HEK293 (cell line): Measurements from ENCODE around the gene SMIM41.

Experiments used
- KLF16 ChIP-seq: fragments of 450-650 bp; formaldehyde crosslinking; IDR thresholded peaks from 2 replicates; pipeline ENCODE4 v1.5.1; 2017; ENCODE audit warnings: missing biosample characterization, missing genetic modification characterization
- KLF7 ChIP-seq: fragments of 450-650 bp; formaldehyde crosslinking; IDR thresholded peaks from 2 replicates; pipeline ENCODE4 v1.5.1; 2016; ENCODE audit warnings: missing biosample characterization, missing genetic modification characterization, borderline replicate concordance
- MEIS1 ChIP-seq: sonication (generic); formaldehyde crosslinking; IDR thresholded peaks from 2 replicates; pipeline ENCODE4 v1.8.1; 2022; ENCODE audit warnings: missing genetic modification reagents, mild to moderate bottlenecking, borderline replicate concordance
- MYNN ChIP-seq: fragments of 450-650 bp; formaldehyde crosslinking; IDR thresholded peaks from 2 replicates; pipeline ENCODE4 v1.5.1; 2016; ENCODE audit warnings: missing biosample characterization, missing genetic modification characterization, borderline replicate concordance
- OVOL3 ChIP-seq: fragments of 450-650 bp; formaldehyde crosslinking; IDR thresholded peaks from 2 replicates; pipeline ENCODE4 v1.5.1; 2016; ENCODE audit warnings: missing biosample characterization, missing genetic modification characterization
- SCRT2 ChIP-seq: fragments of 450-650 bp; formaldehyde crosslinking; IDR thresholded peaks from 2 replicates; pipeline ENCODE4 v1.5.1; 2016; ENCODE audit warnings: missing biosample characterization, missing genetic modification characterization
- TCF7L2 ChIP-seq: IDR thresholded peaks from 2 replicates; pipeline ENCODE4 v1.6.1; 2011; ENCODE audit warnings: low read depth, mild to moderate bottlenecking, inconsistent platforms, low read length, moderate library complexity, borderline replicate concordance
- ZBTB17 ChIP-seq: fragments of 450-650 bp; formaldehyde crosslinking; IDR thresholded peaks from 2 replicates; pipeline ENCODE4 v1.5.1; 2016; ENCODE audit warnings: missing biosample characterization, missing genetic modification characterization
- ZBTB21 ChIP-seq: fragments of 450-650 bp; formaldehyde crosslinking; IDR thresholded peaks from 2 replicates; pipeline ENCODE4 v1.5.1; 2017; ENCODE audit warnings: missing biosample characterization, missing genetic modification characterization
- ZEB2 ChIP-seq: fragments of 450-650 bp; formaldehyde crosslinking; IDR thresholded peaks from 2 replicates; pipeline ENCODE4 v1.5.1; 2016; ENCODE audit warnings: missing biosample characterization, missing genetic modification characterization
- ZFP69B ChIP-seq: fragments of 450-650 bp; formaldehyde crosslinking; IDR thresholded peaks from 2 replicates; pipeline ENCODE4 v1.5.1; 2016; ENCODE audit warnings: missing biosample characterization, missing genetic modification characterization
- ZNF112 ChIP-seq: fragments of 450-650 bp; formaldehyde crosslinking; IDR thresholded peaks from 2 replicates; pipeline ENCODE4 v1.5.0; 2017; ENCODE audit warnings: missing biosample characterization, missing genetic modification characterization
- ZNF133 ChIP-seq: fragments of 450-650 bp; formaldehyde crosslinking; IDR thresholded peaks from 2 replicates; pipeline ENCODE4 v1.5.1; 2016; ENCODE audit warnings: missing biosample characterization, missing genetic modification characterization
- ZNF140 ChIP-seq: fragments of 450-650 bp; formaldehyde crosslinking; IDR thresholded peaks from 2 replicates; pipeline ENCODE4 v1.5.1; 2016; ENCODE audit warnings: missing biosample characterization, missing genetic modification characterization
- ZNF239 ChIP-seq: fragments of 450-650 bp; formaldehyde crosslinking; IDR thresholded peaks from 2 replicates; pipeline ENCODE4 v1.5.1; 2016; ENCODE audit warnings: missing biosample characterization, missing genetic modification characterization
- ZNF37A ChIP-seq: fragments of 450-650 bp; IDR thresholded peaks from 2 replicates; pipeline ENCODE4 v1.5.1; 2018; ENCODE audit warnings: missing biosample characterization, missing genetic modification characterization
- ZNF423 ChIP-seq: fragments of 450-650 bp; formaldehyde crosslinking; IDR thresholded peaks from 2 replicates; pipeline ENCODE4 v1.5.1; 2016; ENCODE audit warnings: missing biosample characterization, missing genetic modification characterization
- ZNF624 ChIP-seq: fragments of 450-650 bp; formaldehyde crosslinking; IDR thresholded peaks from 2 replicates; pipeline ENCODE4 v1.5.1; 2017; ENCODE audit warnings: missing biosample characterization, missing genetic modification characterization
- ZNF626 ChIP-seq: fragments of 450-650 bp; sonication (Bioruptor Pico); formaldehyde crosslinking; IDR thresholded peaks from 2 replicates; pipeline ENCODE4 v1.5.1; 2018; ENCODE audit warnings: missing biosample characterization, missing genetic modification characterization, inconsistent platforms
- ZNF664 ChIP-seq: fragments of 450-650 bp; formaldehyde crosslinking; IDR thresholded peaks from 2 replicates; pipeline ENCODE4 v1.5.1; 2016; ENCODE audit warnings: missing biosample characterization, missing genetic modification characterization
- ZNF707 ChIP-seq: fragments of 450-650 bp; formaldehyde crosslinking; IDR thresholded peaks from 2 replicates; pipeline ENCODE4 v1.5.1; 2016; ENCODE audit warnings: missing biosample characterization, missing genetic modification characterization
- ZNF76 ChIP-seq: fragments of 450-650 bp; formaldehyde crosslinking; IDR thresholded peaks from 2 replicates; pipeline ENCODE4; 2016; ENCODE audit warnings: low read depth, missing biosample characterization, missing genetic modification characterization, borderline replicate concordance
- ZNF776 ChIP-seq: fragments of 450-650 bp; formaldehyde crosslinking; IDR thresholded peaks from 2 replicates; pipeline ENCODE4 v1.5.0; 2017; ENCODE audit warnings: missing biosample characterization, missing genetic modification characterization, borderline replicate concordance
- ZNF837 ChIP-seq: fragments of 450-650 bp; formaldehyde crosslinking; IDR thresholded peaks from 2 replicates; pipeline ENCODE4 v1.5.1; 2016; ENCODE audit warnings: missing biosample characterization, missing genetic modification characterization
- TF ChIP-seq, protein P1 (sequence below): fragments of 450-650 bp; formaldehyde crosslinking; IDR thresholded peaks from 2 replicates; pipeline ENCODE4 v1.5.1; 2016; ENCODE audit warnings: missing biosample characterization, missing genetic modification characterization
- TF ChIP-seq, protein P2 (sequence below): fragments of 450-650 bp; formaldehyde crosslinking; IDR thresholded peaks from 2 replicates; pipeline ENCODE4 v1.5.1; 2016; ENCODE audit warnings: missing biosample characterization, missing genetic modification characterization
- TF ChIP-seq, protein P3 (sequence below): fragments of 450-650 bp; formaldehyde crosslinking; IDR thresholded peaks from 2 replicates; pipeline ENCODE4 v1.5.1; 2016; ENCODE audit warnings: missing biosample characterization, missing genetic modification characterization, borderline replicate concordance
- TF ChIP-seq, protein P4 (sequence below): fragments of 450-650 bp; formaldehyde crosslinking; IDR thresholded peaks from 2 replicates; pipeline ENCODE4 v1.5.1; 2016; ENCODE audit warnings: missing biosample characterization, missing genetic modification characterization
- TF ChIP-seq, protein P5 (sequence below): fragments of 450-650 bp; formaldehyde crosslinking; IDR thresholded peaks from 2 replicates; pipeline ENCODE4 v1.5.1; 2017; ENCODE audit warnings: missing biosample characterization, missing genetic modification characterization
- TF ChIP-seq, protein P6 (sequence below): fragments of 450-650 bp; formaldehyde crosslinking; IDR thresholded peaks from 2 replicates; pipeline ENCODE4 v1.5.1; 2017; ENCODE audit warnings: missing biosample characterization, missing genetic modification characterization

The SMIM41 gene

DNA sequence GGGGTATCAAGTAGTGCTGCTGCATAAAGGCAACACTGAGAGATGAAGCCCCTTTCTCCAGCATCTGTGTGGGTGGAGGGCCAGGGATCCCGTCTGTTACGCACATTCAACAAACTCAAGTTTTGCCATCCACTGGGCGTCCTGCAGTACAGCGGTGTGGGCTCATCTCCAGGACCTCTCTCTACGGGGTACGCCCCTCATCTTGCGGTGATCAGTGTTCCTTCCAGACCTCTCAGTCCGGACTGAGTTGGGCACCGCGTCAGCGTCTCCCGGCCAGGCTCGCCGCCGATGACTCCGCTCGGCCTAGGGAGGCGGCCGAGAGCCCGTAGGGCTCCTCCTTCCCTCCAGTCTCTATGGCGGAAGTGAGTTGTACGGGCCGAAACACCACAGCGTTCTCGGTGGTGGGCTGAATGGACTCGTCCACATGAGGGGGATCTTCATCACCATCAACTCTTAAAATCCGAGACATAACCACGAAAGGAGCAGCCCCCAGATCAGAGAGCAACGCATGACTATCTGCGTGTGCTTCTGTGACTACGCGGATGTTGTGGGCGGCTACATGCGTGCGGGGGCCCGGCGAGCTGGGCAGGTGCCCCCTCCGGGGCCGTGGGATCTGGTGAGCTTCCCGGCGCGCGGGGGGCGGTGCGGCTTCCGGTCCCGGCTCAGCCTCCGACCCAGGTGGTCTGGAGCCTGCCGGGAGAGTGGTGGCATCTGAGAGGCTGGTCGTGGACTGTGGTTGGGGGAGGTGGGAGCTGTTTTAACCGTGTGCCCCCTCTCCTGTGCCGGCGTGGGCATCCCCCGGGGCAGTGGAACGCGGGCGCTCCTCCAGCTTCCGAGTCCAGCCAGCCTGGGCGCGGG is 9.9 kb upstream of the SMIM41 start, which contains the start of gene ATG101 (continued):
- TF ChIP-seq ZBTB17 (tag by site-specific recombination): peak; percentile 88
- peak; percentile 98 for TF ChIP-seq KLF16 (tag by site-specific recombination)
- TF ChIP-seq ZNF133 (tag by site-specific recombination): no peak
- peak; percentile 98 for TF ChIP-seq ZEB2 (tag by site-specific recombination)
- TF ChIP-seq ZNF112 (tag by site-specific recombination): no peak
- TF ChIP-seq MEIS1: no peak
- peak; percentile 70; the same call in 1 of the 2 replicates for TF ChIP-seq ZBTB21 (tag by site-specific recombination)
- TF ChIP-seq, protein P1, sequence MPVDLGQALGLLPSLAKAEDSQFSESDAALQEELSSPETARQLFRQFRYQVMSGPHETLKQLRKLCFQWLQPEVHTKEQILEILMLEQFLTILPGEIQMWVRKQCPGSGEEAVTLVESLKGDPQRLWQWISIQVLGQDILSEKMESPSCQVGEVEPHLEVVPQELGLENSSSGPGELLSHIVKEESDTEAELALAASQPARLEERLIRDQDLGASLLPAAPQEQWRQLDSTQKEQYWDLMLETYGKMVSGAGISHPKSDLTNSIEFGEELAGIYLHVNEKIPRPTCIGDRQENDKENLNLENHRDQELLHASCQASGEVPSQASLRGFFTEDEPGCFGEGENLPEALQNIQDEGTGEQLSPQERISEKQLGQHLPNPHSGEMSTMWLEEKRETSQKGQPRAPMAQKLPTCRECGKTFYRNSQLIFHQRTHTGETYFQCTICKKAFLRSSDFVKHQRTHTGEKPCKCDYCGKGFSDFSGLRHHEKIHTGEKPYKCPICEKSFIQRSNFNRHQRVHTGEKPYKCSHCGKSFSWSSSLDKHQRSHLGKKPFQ (tag by site-specific recombination): peak; percentile 60
- TF ChIP-seq, protein P2, sequence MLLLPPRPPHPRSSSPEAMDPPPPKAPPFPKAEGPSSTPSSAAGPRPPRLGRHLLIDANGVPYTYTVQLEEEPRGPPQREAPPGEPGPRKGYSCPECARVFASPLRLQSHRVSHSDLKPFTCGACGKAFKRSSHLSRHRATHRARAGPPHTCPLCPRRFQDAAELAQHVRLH: peak; percentile 94
- peak; percentile 99 for TF ChIP-seq KLF7
- TF ChIP-seq ZNF76 (tag by site-specific recombination): peak; percentile 89
- TF ChIP-seq ZFP69B (tag by site-specific recombination): peak; percentile 63
- no peak for TF ChIP-seq ZNF239 (tag by site-specific recombination)
- no peak for TF ChIP-seq ZNF664 (tag by site-specific recombination)
- TF ChIP-seq ZNF837 (tag by site-specific recombination): no peak
- no peak for TF ChIP-seq ZNF707
- no peak for TF ChIP-seq ZNF140 (tag by site-specific recombination)
- TF ChIP-seq, protein P3, sequence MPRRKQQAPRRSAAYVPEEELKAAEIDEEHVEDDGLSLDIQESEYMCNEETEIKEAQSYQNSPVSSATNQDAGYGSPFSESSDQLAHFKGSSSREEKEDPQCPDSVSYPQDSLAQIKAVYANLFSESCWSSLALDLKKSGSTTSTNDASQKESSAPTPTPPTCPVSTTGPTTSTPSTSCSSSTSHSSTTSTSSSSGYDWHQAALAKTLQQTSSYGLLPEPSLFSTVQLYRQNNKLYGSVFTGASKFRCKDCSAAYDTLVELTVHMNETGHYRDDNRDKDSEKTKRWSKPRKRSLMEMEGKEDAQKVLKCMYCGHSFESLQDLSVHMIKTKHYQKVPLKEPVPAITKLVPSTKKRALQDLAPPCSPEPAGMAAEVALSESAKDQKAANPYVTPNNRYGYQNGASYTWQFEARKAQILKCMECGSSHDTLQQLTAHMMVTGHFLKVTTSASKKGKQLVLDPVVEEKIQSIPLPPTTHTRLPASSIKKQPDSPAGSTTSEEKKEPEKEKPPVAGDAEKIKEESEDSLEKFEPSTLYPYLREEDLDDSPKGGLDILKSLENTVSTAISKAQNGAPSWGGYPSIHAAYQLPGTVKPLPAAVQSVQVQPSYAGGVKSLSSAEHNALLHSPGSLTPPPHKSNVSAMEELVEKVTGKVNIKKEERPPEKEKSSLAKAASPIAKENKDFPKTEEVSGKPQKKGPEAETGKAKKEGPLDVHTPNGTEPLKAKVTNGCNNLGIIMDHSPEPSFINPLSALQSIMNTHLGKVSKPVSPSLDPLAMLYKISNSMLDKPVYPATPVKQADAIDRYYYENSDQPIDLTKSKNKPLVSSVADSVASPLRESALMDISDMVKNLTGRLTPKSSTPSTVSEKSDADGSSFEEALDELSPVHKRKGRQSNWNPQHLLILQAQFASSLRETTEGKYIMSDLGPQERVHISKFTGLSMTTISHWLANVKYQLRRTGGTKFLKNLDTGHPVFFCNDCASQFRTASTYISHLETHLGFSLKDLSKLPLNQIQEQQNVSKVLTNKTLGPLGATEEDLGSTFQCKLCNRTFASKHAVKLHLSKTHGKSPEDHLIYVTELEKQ (tag by site-specific recombination): 0 out of 2 replicates have a peak, but pooled peaks have one; percentile 48
- TF ChIP-seq ZNF37A (tag by site-specific recombination): no peak
- no peak for TF ChIP-seq ZNF626 (tag by site-specific recombination)
- TF ChIP-seq ZNF624: no peak
- TF ChIP-seq, protein P4, sequence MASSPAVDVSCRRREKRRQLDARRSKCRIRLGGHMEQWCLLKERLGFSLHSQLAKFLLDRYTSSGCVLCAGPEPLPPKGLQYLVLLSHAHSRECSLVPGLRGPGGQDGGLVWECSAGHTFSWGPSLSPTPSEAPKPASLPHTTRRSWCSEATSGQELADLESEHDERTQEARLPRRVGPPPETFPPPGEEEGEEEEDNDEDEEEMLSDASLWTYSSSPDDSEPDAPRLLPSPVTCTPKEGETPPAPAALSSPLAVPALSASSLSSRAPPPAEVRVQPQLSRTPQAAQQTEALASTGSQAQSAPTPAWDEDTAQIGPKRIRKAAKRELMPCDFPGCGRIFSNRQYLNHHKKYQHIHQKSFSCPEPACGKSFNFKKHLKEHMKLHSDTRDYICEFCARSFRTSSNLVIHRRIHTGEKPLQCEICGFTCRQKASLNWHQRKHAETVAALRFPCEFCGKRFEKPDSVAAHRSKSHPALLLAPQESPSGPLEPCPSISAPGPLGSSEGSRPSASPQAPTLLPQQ (tag by site-specific recombination): peak; percentile 89
- TF ChIP-seq SCRT2: no peak
- TF ChIP-seq OVOL3: no peak
- no peak for TF ChIP-seq ZNF776 (tag by site-specific recombination)
- TF ChIP-seq TCF7L2: peak; percentile 33; the same call in 1 of the 2 replicates
- TF ChIP-seq, protein P5, sequence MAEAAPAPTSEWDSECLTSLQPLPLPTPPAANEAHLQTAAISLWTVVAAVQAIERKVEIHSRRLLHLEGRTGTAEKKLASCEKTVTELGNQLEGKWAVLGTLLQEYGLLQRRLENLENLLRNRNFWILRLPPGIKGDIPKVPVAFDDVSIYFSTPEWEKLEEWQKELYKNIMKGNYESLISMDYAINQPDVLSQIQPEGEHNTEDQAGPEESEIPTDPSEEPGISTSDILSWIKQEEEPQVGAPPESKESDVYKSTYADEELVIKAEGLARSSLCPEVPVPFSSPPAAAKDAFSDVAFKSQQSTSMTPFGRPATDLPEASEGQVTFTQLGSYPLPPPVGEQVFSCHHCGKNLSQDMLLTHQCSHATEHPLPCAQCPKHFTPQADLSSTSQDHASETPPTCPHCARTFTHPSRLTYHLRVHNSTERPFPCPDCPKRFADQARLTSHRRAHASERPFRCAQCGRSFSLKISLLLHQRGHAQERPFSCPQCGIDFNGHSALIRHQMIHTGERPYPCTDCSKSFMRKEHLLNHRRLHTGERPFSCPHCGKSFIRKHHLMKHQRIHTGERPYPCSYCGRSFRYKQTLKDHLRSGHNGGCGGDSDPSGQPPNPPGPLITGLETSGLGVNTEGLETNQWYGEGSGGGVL: no peak
- TF ChIP-seq ZNF423 (tag by site-specific recombination): no peak
- TF ChIP-seq, protein P6, sequence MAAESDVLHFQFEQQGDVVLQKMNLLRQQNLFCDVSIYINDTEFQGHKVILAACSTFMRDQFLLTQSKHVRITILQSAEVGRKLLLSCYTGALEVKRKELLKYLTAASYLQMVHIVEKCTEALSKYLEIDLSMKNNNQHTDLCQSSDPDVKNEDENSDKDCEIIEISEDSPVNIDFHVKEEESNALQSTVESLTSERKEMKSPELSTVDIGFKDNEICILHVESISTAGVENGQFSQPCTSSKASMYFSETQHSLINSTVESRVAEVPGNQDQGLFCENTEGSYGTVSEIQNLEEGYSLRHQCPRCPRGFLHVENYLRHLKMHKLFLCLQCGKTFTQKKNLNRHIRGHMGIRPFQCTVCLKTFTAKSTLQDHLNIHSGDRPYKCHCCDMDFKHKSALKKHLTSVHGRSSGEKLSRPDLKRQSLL: no peak
- no peak for TF ChIP-seq MYNN
